ENCODE measurements around the gene PCBP4.
"Not testable (repeated sequence)": the region's sequence is repeated elsewhere in the genome, so short reads cannot be mapped to it uniquely, and the experiment has no call there.

Gene PCBP4

DNA sequence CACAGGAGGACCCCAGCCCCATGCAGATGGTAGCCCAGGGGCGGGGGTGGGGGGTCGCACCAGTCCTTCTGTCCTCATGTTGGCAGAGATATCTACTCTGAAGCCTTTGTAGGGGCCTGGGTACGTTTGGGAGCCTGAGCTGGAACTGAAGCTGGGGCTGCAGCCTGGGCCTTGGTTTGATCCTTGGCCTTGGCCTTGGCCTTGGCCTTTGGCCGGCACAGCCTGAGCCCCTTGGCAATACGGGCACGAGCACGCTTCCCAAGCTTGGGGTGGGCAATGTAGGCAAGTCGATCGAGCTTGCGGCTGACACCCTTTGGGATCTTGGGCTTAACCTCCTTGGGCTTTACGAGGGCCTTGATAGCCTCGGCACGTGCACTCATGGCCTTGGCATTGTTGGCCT, 26.4 kb upstream of the PCBP4 start:
- FAIRE-seq, result not testable (repeated sequence)

DNA sequence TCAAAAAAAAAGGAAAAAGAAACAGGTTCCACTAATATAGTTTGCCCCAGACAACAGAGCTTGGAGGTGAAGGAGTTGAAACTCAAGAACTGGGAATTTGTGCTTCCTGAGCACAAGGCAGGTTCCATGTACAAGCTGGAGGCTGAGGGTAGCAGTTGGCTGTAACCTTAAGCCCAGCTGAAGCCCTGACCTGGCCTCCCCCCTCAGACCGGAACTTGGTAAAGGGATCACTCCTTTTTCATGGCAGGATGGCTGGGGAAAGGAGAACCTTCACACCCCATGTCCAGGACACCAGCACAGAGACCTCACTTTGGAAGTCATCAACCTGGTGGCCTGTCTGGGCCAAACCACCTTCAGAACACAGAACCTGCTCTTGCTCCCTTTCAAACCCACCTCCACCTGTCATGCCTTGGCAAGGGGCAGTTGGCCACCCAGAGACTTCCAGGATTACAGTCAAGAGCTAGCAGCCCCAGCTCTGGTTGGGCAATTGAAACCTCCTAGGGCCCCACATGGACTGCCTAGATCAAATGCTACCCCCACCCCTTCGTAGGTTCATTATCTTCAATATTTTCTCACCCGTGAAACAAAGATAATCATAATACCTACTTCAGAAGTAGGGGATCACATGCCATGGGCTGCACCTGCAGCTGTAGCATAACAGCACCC, 24.9 kb upstream of the PCBP4 start:
- FAIRE-seq, result no peak

DNA sequence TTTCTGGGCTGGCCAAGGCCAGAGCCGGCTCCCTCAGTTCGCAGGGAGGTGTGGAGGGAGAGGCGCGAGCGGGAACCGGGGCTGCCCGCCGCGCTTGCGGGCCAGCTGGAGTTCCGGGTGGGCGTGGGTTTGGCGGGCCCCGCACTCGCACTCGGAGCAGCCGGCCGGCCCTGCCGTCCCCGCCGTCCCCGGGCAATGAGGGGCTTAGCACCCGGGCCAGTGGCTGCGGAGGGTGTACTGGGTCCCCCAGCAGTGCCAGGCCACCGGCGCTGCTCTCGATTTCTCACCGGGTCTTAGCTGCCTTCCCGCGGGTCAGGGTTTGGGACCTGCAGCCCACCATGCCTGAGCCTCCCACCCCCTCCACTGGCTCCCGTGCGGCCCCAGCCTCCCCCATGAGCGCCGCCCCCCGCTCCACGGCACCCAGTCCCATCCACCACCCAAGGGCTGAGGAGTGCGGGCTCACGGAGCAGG, 23.3 kb upstream of the PCBP4 start:
- not testable (repeated sequence) for FAIRE-seq

DNA sequence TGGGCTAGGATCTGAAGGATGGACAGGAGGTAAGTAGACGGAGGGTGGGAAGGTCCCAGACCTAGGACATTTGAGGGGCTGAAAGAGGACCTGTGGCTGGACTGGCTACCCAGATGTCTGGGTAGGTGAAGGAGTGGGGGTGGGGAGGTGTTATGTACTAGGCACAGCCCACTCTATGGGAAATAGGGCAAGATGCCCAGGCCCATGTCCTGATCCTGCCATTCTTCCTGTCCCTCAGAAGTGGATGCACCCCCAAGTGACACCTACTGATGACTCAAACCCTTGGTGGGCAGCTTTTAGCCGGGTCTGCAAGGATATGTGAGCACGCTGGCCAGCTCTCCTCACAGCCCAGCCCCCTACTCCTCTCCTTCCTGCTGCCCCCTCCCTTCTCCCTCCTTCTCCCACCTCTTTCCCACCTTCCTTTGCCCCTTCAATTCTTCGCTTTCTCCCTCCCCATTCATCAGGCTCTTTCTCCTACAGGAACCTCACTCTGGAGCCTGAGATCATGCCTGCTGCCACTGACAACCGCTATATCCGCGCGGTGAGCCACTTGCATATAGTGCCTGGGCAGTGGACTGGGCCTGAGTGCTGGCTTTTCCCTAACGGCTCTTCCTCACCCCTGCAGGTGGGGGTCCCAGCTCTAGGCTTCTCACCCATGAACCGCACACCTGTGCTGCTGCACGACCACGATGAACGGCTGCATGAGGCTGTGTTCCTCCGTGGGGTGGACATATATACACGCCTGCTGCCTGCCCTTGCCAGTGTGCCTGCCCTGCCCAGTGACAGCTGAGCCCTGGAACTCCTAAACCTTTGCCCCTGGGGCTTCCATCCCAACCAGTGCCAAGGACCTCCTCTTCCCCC, 21.3 kb upstream of the PCBP4 start:
- no peak for FAIRE-seq

DNA sequence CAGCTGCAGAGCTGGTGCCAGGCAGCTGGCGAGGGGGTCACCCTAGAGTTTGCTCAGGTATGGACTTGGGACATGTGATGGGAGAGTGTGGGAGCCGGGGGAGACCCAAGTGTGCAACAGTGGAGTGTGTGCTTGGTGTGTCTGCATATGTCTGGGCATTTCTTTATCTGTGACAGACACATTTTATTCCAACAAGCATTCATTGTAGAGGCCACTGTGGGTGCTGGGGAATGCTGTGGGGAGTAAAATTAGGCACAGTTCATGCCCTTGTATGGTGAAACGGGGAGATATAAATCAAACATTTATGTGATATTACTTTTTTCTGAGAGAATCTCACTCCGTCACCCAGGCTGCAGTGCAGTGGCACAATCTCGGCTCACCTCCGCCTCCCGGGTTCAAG, 20.3 kb upstream of the PCBP4 start:
- no peak for FAIRE-seq

DNA sequence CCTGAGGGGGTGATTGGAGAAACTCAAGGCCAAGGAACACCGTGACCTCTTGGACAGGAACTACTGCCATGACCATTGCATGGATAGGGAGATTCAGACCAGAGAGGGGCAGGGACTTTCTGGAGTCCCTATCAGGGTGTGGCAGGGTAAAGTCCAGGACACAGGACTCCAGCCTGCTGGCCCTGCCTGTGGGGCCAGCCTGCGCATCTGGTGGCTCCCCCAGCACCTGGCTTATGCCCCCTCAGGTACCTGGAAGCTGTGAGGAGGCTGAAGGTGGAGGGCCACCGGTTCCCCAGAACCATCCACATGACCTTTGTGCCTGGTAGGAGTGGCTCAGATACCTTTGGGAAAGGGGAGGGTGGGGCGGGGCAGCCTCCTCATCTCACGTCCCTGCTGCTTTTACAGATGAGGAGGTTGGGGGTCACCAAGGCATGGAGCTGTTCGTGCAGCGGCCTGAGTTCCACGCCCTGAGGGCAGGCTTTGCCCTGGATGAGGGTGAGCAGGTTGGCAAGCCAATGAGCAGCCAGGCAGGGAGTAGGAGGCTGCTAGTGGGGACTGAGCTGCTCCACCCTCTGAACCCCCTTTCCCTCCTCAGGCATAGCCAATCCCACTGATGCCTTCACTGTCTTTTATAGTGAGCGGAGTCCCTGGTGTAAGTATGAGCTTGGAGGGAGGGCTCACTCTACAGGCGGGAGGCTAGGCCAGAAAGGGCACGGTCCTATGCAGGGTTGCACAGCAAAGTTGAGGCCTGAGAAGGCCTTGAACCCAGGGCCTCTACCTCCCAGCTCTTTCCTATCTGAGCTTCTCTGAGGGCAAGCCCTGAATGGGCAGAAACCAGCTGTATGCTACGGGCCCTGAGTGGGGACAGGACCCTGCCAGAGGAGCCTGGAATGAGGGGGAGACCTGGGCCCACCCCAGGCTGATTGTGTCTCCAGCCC, 19.0 kb upstream of the PCBP4 start:
- FAIRE-seq, result no peak

DNA sequence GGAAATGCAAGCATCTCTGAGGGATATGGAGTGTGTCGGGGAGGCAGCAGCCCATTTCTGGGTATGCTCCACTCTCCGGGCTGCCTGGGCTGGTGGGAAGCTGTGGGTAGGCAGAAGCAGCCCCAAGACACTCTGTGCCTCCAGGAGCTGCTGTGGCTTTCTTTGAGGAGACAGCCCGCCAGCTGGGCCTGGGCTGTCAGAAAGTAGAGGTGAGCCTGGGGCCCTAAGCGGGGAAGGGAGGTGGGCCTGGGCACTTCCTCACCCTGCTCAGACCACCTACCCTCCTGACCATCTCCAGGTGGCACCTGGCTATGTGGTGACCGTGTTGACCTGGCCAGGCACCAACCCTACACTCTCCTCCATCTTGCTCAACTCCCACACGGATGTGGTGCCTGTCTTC, 17.8 kb upstream of the PCBP4 start:
- FAIRE-seq, result no peak

DNA sequence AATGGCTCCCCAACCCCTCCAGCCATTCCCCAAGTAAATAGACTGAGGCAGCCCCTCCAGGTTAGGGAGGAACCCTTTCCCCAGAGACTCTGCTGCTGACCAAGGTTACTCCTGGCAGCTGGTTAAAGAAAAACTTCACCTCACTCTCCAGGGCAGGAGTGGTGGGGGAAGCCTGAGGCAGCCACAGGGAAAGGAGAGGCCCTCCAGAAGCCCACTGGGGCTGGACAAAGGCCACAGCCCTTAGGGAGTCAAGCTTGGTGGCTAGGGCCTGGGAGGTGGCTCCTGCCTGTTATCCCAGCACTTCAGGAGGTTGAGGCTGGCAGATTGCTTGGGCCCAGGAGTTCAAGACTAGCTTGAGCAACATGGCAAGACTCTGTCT, 17.0 kb upstream of the PCBP4 start:
- FAIRE-seq, result no peak

DNA sequence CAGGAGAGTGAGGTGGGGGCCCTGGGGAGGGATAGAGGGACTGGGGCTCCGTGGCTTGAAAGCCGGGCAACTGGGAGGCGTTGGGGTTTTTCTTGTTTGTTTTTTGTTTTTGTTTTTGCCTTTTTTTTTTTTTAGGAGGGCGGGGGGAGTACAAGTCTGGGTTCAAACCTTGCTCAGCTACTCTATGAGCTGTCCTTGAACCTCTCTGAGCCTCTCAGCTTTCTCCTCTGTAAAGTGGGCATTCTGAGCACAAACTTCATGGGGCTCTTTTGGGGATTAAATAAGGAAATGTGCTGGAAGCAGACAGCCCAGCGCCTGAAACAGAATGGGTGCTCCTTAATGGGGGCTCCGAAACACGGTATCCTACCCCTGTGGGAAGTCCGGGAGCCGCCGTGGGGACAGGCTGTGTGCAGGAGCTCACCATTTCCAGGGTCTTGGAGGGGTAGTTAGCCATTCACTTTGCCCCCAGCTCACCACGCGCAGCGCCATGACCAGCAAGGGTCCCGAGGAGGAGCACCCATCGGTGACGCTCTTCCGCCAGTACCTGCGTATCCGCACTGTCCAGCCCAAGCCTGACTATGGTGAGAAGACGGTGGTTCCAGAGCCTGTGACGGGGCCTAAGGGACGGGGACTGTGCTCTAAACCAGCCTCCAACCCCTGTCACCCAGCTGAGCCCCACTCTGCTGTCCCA, 16.5 kb upstream of the PCBP4 start:
- no peak for FAIRE-seq

DNA sequence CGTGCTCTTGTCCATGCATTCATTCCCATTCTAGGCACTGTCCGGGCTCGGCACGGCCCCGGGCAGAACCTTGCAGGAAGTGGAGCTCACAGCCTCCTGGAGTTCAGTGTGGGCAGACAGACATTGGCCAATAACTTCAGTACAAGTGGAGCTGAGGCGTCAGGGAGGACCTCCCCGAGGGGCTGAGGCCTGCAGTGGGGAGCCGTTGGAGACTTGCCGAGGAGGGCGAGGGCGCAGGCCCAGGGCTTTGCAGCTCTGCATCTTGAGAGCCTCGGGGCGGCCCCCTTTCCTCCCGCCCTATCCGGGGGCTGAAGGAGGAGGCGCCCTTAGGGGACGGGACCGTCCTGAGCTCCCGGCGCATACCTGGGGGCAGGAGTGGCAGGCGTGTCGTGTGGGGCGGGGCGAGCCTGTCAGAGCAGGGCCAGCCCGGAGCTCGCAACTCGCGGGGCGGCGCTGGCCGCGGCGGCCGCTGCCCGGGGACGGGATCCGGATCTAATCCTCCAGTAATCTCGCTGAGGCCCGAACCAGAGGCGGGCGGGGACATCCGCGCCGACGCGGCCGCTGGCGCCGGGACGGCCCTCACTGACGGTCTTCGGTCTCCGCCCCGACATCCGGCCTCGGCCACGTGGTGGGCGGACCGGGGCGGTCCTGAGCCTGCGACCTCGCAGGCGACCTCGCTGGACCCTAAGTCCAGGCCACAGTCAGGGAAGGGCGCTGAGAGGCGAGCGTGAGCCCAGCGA, 15.8 kb upstream of the PCBP4 start, which contains the start of gene ACY1:
Gene ACY1 (plus strand): TSS at position 698 of the 740 bp plus-strand sequence. CDS start 530 bp downstream, outside the sequence.
- no peak for FAIRE-seq

DNA sequence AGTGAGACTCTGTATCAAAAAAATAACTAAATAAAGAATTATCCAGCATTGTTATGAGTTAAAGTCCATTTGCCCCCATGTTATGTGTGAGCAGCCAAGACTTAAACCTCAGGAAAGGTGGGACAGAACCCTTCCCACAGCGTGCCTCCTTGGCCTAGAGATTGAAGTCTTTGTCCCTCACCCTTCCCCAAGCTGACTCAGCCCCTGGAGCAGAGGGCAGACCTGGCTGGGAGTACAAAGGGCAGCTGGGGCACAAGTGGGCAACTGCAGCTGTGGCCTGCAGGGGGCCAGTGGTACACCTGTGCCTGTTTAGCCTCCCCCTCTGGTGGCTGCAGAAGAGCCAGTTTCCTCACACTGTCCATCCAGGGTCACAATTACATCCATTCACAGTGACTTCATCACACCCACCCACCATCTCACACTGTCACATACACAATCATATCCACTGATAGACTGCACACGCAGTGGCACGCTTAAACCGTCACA, 15.1 kb upstream of the PCBP4 start:
- FAIRE-seq, result no peak

DNA sequence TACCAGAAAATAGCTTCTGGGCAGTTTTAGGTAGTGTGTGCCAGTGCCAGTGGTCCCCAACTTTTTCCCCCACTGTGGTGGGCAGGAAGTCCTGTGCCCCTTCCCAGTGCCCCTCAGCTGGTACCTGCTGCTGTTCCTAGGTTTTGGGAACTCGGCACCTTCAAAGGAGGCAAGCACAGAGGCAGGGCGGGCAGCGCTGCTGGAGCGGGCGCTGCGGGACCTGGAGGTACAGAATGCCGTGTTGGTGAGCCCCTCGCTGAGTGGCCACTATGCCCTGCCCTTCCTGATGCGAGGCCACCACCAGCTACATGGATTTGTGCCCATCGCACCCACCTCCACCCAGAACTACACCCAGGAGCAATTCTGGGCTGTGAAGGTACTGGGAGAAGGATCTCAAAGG, 13.0 kb upstream of the PCBP4 start:
- no peak for FAIRE-seq

DNA sequence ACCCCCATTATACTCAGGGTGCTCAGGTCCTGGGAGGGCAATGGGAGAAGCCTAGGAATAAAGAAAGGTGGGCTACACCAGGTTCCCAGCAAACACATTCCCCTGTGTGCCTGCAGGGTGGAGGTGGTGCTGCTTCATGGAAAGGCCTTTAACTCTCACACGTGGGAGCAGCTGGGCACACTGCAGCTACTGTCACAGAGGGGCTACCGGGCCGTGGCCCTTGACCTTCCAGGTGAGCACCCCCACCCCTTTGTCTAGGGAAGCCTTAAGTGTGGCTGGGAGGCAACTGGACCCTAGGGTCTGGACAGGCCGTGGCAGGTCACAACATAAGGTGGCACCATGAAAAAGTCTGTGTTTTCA, 10.9 kb upstream of the PCBP4 start:
- no peak for FAIRE-seq

DNA sequence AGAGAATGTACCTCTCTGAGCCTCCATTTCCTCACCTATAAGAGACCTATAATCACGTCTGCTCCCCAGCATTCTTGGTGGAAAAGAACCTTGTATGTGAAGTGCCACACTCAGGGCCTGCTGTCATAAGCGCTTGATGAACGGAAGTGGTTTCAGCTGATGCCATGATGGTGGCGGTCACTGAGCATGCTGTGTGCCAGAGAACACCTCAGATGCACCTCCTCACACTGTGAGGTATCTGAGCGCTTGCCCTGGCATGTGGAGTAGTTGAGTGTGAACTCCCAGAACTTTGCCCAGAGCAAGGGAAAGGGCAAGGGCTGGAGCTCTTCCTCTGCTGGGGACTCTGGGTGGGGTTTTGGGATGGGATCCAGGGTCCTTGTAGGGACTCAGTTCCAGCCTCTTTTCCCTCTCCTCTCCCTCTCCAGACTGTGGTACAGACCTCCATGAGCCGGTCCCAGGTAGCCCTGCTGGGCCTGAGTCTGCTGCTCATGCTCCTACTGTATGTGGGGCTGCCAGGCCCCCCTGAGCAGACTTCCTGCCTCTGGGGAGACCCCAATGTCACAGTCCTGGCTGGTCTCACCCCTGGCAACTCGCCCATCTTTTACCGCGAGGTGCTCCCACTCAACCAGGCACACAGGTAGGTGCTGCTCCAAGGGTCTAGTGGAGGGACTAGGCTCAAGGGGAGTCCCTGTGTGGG, 10.3 kb upstream of the PCBP4 start:
- no peak for FAIRE-seq

DNA sequence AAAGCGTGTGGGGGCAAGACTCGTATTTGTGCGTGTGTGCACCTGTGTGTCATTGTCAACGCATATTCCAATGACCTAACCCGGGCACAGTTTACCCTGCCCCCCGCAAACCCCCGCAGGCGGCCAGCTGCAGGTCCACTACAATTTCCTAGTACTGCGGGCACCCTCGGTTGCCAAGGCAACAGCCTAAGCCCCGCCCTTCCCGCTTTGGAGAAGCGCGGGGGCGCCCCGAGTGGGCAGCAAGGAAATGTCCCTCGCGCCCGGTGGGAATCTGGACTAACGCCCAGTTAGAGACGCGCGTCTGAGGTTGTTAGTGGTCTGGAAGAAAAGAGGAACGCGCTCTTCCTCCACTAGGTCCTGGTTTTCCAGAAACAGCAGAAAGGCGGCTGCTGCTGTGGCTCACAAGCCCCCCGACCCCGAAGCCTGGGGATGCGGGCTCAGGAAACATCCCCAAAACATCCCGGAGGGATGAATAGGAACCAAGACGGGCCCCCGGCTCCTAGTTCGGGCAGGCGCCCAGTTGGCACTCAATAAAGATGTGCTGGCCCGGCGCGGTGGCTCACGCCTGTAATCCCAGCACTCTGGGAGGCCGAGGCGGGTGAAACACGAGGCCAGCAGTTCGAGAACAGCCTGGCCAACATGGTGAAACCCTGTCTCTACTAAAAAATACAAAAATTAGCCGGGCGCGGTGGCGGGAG, 8.7 kb upstream of the PCBP4 start:
- FAIRE-seq, result no peak

DNA sequence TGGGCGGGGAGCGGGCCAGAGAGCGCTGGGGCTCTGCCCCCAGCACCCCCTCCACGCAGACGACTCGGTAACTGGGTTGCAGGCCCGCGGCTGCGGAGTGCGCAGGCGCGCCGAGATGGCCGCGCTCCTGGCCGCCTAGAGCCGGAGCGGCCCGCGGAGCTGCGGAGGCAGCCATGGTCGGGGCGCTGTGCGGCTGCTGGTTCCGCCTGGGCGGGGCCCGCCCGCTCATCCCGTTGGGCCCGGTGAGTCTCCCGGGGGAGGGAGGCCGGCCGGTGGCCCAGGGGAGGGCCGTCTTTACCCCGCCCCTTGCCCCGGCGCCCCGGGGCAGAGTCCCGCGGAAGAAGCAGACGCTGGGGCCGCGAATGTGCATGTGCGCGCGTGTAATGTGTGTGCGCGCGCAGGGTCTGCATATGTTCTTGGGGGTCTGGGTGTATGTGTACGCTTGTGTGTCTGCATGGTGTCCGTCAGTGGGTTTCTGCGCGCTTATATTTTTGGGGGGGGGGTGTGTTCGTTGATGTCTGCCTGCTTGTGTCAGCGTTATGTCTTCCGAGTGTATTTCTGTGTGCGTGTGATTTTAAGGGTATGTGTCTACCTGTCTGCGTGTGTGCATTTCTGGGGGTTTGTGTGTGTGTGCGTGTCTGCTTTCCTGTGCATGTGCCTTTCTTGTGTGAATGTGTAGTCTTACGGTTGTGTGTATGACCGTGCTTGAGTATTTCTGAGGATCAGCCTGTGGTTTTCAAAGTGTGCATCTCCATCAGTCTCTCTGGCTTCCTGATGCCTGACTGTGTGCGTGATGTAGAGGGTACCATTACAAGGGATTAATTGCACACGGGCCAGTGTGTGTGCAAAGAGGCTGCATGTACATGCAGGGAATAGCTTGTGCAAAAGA, 8.0 kb upstream of the PCBP4 start, which contains the start of gene ABHD14A:
Gene ABHD14A (plus strand): TSS at position 102 of the 889 bp plus-strand sequence. CDS start 72 bp downstream, at position 174.
- no peak for FAIRE-seq

DNA sequence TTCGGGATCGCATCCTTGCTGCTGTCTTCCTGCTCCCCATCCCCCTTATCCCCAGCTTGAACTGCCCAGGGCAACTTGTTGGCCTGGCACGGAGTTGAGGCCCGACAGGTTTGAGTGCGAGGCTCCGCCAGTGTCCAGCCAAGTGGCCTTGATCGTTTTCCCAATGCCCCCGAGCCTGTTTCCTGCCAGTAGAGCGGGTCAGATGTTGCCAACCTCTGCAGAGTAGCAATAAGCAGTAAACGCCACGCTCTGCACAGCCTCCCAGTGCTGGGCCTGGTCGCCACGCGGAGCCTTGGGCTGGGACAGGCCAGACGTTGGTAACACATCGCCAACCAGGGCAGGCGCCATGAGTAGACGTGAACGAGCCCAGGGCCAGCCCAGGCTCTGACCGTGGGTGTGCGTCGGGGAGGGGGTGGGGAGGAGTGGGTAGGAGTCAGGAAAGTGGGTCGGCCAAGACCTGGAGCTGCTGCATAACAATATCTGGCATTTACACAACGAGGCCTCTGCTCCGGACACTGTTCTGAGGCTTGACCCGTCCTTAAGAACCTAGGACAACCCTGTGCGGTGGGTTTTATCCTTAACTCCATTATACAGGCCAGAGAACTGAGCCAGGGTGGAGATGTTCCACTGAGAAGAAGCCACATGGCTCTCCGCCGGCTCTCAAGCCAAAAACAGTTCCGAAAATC, 7.2 kb upstream of the PCBP4 start:
- FAIRE-seq, result no peak

DNA sequence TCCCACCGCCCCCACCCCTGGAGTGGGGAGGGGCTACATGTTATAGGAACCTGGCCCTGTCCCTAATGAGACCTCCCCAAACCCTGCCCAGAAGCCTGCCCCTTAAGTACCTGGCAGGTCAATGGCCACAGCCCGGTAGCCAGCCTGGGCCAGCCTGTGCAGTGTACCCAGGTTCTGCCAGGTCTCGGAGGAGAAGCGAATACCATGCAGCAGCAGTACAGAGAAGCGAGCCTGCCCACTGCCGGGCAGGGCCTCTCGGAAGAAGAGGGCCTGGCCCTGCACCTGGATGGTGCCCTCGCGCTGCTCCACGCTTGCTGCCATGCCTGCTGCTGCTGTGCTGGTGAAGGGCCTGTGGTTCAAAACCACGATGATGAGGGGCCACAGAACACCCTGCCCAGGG, 4.1 kb upstream of the PCBP4 start:
- FAIRE-seq, result no peak

Measured in TTC549 (cell line).